SK-N-SH treated with all-trans-retinoic acid at 6 μM for 48 hours (cell line): ENCODE results near the gene IL7R.

Source experiments
- ATAC-seq: fragments of 200-7000 bp; cut with Tn5 transposase; 3 replicates; pipeline ENCODE4 v1.9.1; 2020; ENCODE audit warnings: mild to moderate bottlenecking, moderate library complexity
- ARNTL ChIP-seq: fragments of 450-650 bp; formaldehyde crosslinking; IDR thresholded peaks from 2 replicates; pipeline ENCODE4 v1.5.0; 2020; ENCODE audit warnings: low read depth, mild to moderate bottlenecking, moderate library complexity, borderline replicate concordance
- BACH2 ChIP-seq: fragments of 250-450 bp; sonication (Bioruptor Pico); IDR thresholded peaks from 2 replicates; pipeline ENCODE4 v1.9.0; 2021; ENCODE audit warnings: mild to moderate bottlenecking, borderline replicate concordance
- CREB5 ChIP-seq: fragments of 250-450 bp; sonication (Bioruptor Pico); IDR thresholded peaks from 2 replicates; pipeline ENCODE4 v1.5.1; 2020; ENCODE audit warnings: low read depth, mild to moderate bottlenecking, moderate library complexity
- CSDC2 ChIP-seq: fragments of 250-450 bp; sonication (Bioruptor Pico); IDR thresholded peaks from 2 replicates; pipeline ENCODE4 v1.5.0; 2020; ENCODE audit warnings: mild to moderate bottlenecking, moderate library complexity
- CSRNP3 ChIP-seq: fragments of 250-450 bp; sonication (Bioruptor Pico); IDR thresholded peaks from 2 replicates; pipeline ENCODE4 v1.5.1; 2021; ENCODE audit warnings: mild to moderate bottlenecking, moderate library complexity
- ESRRG ChIP-seq: fragments of 250-450 bp; sonication (Bioruptor Pico); IDR thresholded peaks from 2 replicates; pipeline ENCODE4 v1.6.1; 2021; ENCODE audit warnings: mild to moderate bottlenecking
- GLIS3 ChIP-seq: fragments of 250-450 bp; sonication (Bioruptor Pico); IDR thresholded peaks from 2 replicates; pipeline ENCODE4 v1.5.0; 2020; ENCODE audit warnings: mild to moderate bottlenecking, moderate library complexity
- ISL1 ChIP-seq: fragments of 250-450 bp; sonication (Bioruptor Pico); IDR thresholded peaks from 2 replicates; pipeline ENCODE4 v2.1.2; 2022; ENCODE audit warnings: mild to moderate bottlenecking, moderate library complexity
- OSR1 ChIP-seq: fragments of 250-450 bp; sonication (Bioruptor Pico); IDR thresholded peaks from 2 replicates; pipeline ENCODE4 v1.8.0; 2022; ENCODE audit warnings: moderate library complexity, mild to moderate bottlenecking, inconsistent platforms
- PATZ1 ChIP-seq: fragments of 250-450 bp; sonication (Bioruptor Pico); IDR thresholded peaks from 2 replicates; pipeline ENCODE4 v1.8.0; 2020; ENCODE audit warnings: mild to moderate bottlenecking, moderate library complexity, borderline replicate concordance
- POU6F1 ChIP-seq: fragments of 250-450 bp; sonication (Bioruptor Pico); IDR thresholded peaks from 2 replicates; pipeline ENCODE4 v1.8.0; 2021; ENCODE audit warnings: low read depth, mild to moderate bottlenecking, moderate library complexity, borderline replicate concordance
- PPARA ChIP-seq: fragments of 250-450 bp; sonication (Bioruptor Pico); IDR thresholded peaks from 2 replicates; pipeline ENCODE4 v1.5.0; 2020; ENCODE audit warnings: mild to moderate bottlenecking, borderline replicate concordance
- RARB ChIP-seq: fragments of 250-450 bp; sonication (Bioruptor Pico); IDR thresholded peaks from 2 replicates; pipeline ENCODE4 v1.8.0; 2021; ENCODE audit warnings: mild to moderate bottlenecking, moderate library complexity
- SNAI2 ChIP-seq: fragments of 250-450 bp; sonication (Bioruptor Pico); IDR thresholded peaks from 2 replicates; pipeline ENCODE4 v1.5.0; 2020; ENCODE audit warnings: mild to moderate bottlenecking, moderate library complexity
- TCF4 ChIP-seq: fragments of 250-450 bp; sonication (Bioruptor Pico); IDR thresholded peaks from 2 replicates; pipeline ENCODE4 v1.8.0; 2021; ENCODE audit warnings: mild to moderate bottlenecking, moderate library complexity, borderline replicate concordance
- TOX ChIP-seq: fragments of 250-450 bp; sonication (Bioruptor Pico); IDR thresholded peaks from 2 replicates; pipeline ENCODE4 v1.8.0; 2021; ENCODE audit warnings: mild to moderate bottlenecking, moderate library complexity, borderline replicate concordance
- ZC3H10 ChIP-seq: fragments of 250-450 bp; sonication (Bioruptor Pico); IDR thresholded peaks from 2 replicates; pipeline ENCODE4 v1.5.1; 2021; ENCODE audit warnings: mild to moderate bottlenecking, moderate library complexity
- ZFP3 ChIP-seq: fragments of 250-450 bp; sonication (Bioruptor Pico); IDR thresholded peaks from 2 replicates; pipeline ENCODE4 v1.5.0; 2020; ENCODE audit warnings: mild to moderate bottlenecking, moderate library complexity
- ZFP30 ChIP-seq: fragments of 450-650 bp; formaldehyde crosslinking; IDR thresholded peaks from 2 replicates; pipeline ENCODE4 v1.5.0; 2022; ENCODE audit warnings: mild to moderate bottlenecking, moderate library complexity
- ZNF565 ChIP-seq: fragments of 450-650 bp; formaldehyde crosslinking; conservative IDR thresholded peaks from 2 replicates; pipeline ENCODE4 v1.5.0; 2020; ENCODE audit warnings: low read depth, mild to moderate bottlenecking, moderate library complexity
- ZNF70 ChIP-seq: fragments of 450-650 bp; formaldehyde crosslinking; IDR thresholded peaks from 2 replicates; pipeline ENCODE4 v1.5.0; 2020; ENCODE audit warnings: mild to moderate bottlenecking, moderate library complexity
- ZNF8 ChIP-seq: fragments of 450-650 bp; formaldehyde crosslinking; IDR thresholded peaks from 2 replicates; pipeline ENCODE4 v1.5.0; 2020; ENCODE audit warnings: mild to moderate bottlenecking, moderate library complexity

IL7R gene

GRCh38 chr5:35813521-35813920, 43.2 kb upstream of the IL7R start:
- no peak for ATAC-seq

GRCh38 chr5:35815089-35815936, 41.4 kb upstream of the IL7R start:
- TF ChIP-seq TCF4 (CRISPR knock-in tag) (no peak), GLIS3 (CRISPR knock-in tag) (no peak), RARB (CRISPR knock-in tag) (no peak), PPARA (no peak), ARNTL (CRISPR knock-in tag) (no peak), CSRNP3 (CRISPR knock-in tag) (no peak), ISL1 (CRISPR knock-in tag) (no peak), ZFP30 (no peak), ZNF8 (no peak), TOX (no peak), ZFP3 (CRISPR knock-in tag) (no peak), ZNF70 (CRISPR knock-in tag) (no peak), POU6F1 (CRISPR knock-in tag) (no peak), ZC3H10 (no peak), ESRRG (no peak), BACH2 (CRISPR knock-in tag) (no peak), CREB5 (CRISPR knock-in tag) (no peak), OSR1 (CRISPR knock-in tag) (no peak), CSDC2 (no peak)
- ATAC-seq, result peak; percentile 91

More at GRCh38 chr5:35813521-35813920, 43.2 kb upstream of the IL7R start:
- no peak for TF ChIP-seq ZNF70 (CRISPR knock-in tag)
- no peak for TF ChIP-seq TOX
- no peak for TF ChIP-seq TCF4 (CRISPR knock-in tag)
- TF ChIP-seq PPARA, result no peak
- no peak for TF ChIP-seq POU6F1 (CRISPR knock-in tag)
- TF ChIP-seq CSRNP3 (CRISPR knock-in tag), result no peak
- no peak for TF ChIP-seq OSR1 (CRISPR knock-in tag)
- TF ChIP-seq ZFP30, result no peak
- TF ChIP-seq ZFP3 (CRISPR knock-in tag), result no peak
- TF ChIP-seq SNAI2 (CRISPR knock-in tag), result no peak
- TF ChIP-seq GLIS3 (CRISPR knock-in tag), result no peak
- no peak for TF ChIP-seq ARNTL (CRISPR knock-in tag)
- no peak for TF ChIP-seq PATZ1
- no peak for TF ChIP-seq ZNF565 (CRISPR knock-in tag)
- TF ChIP-seq RARB (CRISPR knock-in tag), result no peak
- no peak for TF ChIP-seq ESRRG
- TF ChIP-seq ISL1 (CRISPR knock-in tag), result no peak
- TF ChIP-seq BACH2 (CRISPR knock-in tag), result no peak
- no peak for TF ChIP-seq ZC3H10
